GM18507 (cell line): ENCODE results near the gene SHISA6.

Source experiments
- DNase-seq: peaks from one replicate; pipeline ENCODE4 v3.0.0; 2011; ENCODE audit warnings: low read depth; ENCODE audit not compliant: insufficient read length; ENCODE audit errors: extremely low spot score
- FAIRE-seq: peaks from 2 replicates; lab custom pipeline; 2011; peaks lifted over from hg19 to GRCh38; lab: Jason Lieb, UNC

SHISA6 gene

GRCh38 chr17:11240841-11241610 lies at the start of gene SHISA6:
Gene SHISA6, plus strand, starts transcription at chr17:11241213.
- FAIRE-seq (no peak), DNase-seq (no peak)

- no peak for FAIRE-seq
Measured at GRCh38 chr17:11195801-11196200, 45.2 kb upstream of the SHISA6 start.

GRCh38 chr17:11204991-11205390 lies 36.0 kb upstream of the SHISA6 start:
- no peak for FAIRE-seq
- DNase-seq: no peak

More at GRCh38 chr17:11195801-11196200, 45.2 kb upstream of the SHISA6 start:
- DNase-seq: no peak

GRCh38 chr17:11205659-11206058 lies 35.4 kb upstream of the SHISA6 start:
- DNase-seq: no peak
- no peak for FAIRE-seq

GRCh38 chr17:11209906-11210305 lies 31.1 kb upstream of the SHISA6 start:
- no peak for FAIRE-seq
- no peak for DNase-seq

- DNase-seq: no peak
- no peak for FAIRE-seq
Measured at GRCh38 chr17:11212792-11213191, 28.2 kb upstream of the SHISA6 start.

- no peak for FAIRE-seq
Measured at GRCh38 chr17:11216976-11217375, 24.0 kb upstream of the SHISA6 start.

GRCh38 chr17:11221196-11221595 lies 19.8 kb upstream of the SHISA6 start:
- FAIRE-seq: no peak
- DNase-seq: no peak

More at GRCh38 chr17:11216976-11217375, 24.0 kb upstream of the SHISA6 start:
- no peak for DNase-seq

- FAIRE-seq: no peak
- no peak for DNase-seq
Measured at GRCh38 chr17:11221721-11222120, 19.3 kb upstream of the SHISA6 start.

GRCh38 chr17:11238705-11239104 lies 2.3 kb upstream of the SHISA6 start:
- FAIRE-seq: no peak
- DNase-seq: no peak

- no peak for DNase-seq
- no peak for FAIRE-seq
Measured at GRCh38 chr17:11239379-11239970, 1.5 kb upstream of the SHISA6 start.

GRCh38 chr17:11240041-11240840 lies 772 bp upstream of the SHISA6 start:
- no peak for FAIRE-seq
- DNase-seq: no peak

- no peak for FAIRE-seq
- DNase-seq: no peak
Measured at GRCh38 chr17:11241611-11242226, 706 bp downstream of the SHISA6 start.

GRCh38 chr17:11242411-11242810 lies 1.4 kb downstream of the SHISA6 start:
- DNase-seq: no peak
- no peak for FAIRE-seq

- FAIRE-seq (no peak), DNase-seq (no peak)
Measured at GRCh38 chr17:11244776-11245175, 3.8 kb downstream of the SHISA6 start.

- no peak for DNase-seq
- no peak for FAIRE-seq
Measured at GRCh38 chr17:11245187-11245586, 4.2 kb downstream of the SHISA6 start.

GRCh38 chr17:11245791-11246190 lies 4.8 kb downstream of the SHISA6 start:
- no peak for DNase-seq
- FAIRE-seq: no peak

- no peak for FAIRE-seq
- DNase-seq: no peak
Measured at GRCh38 chr17:11250161-11250560, 9.1 kb downstream of the SHISA6 start.

GRCh38 chr17:11251561-11252107 lies 10.6 kb downstream of the SHISA6 start:
- DNase-seq (no peak), FAIRE-seq (no peak)

GRCh38 chr17:11252146-11252545 lies 11.1 kb downstream of the SHISA6 start:
- FAIRE-seq: no peak
- no peak for DNase-seq
